K562 (cell line): ENCODE data around the gene SUPT16H. TPM values are rescaled to one million over a fixed set of nuclear protein-coding genes. Genes with fewer than 3 reads are reported as not detected.

Experiments used
- ATAC-seq: fragments of 200-7000 bp; cut with Tn5 transposase; 3 replicates; pipeline ENCODE4 v1.9.1; 2020; ENCODE audit warnings: moderate library complexity
- BruUV-seq: library from RNA; stranded (reverse); fragments of 400-500 nt; replicated peaks from 2 replicates; lab custom pipeline; 2021; lab: Mats Ljungman, UMichigan
- CTCF ChIA-PET: fragments of 300-600 bp; formaldehyde crosslinking; extraction: SDS; loops from one replicate; lab custom pipeline; 2021; ENCODE audit warnings: low intra/inter-chr PET ratio; lab: Yijun Ruan, JAX
- POLR2A ChIA-PET: fragments of 300-600, 350-650 bp; sonication (Branson Sonifier 250); formaldehyde crosslinking; extraction: SDS; loops from one replicate; lab custom pipeline; 2021; ENCODE audit warnings: antibody characterized with exemption, inconsistent platforms; lab: Yijun Ruan, JAX
- DNase-seq, 4 experiments: peaks; one replicate each; pipeline versions ENCODE4 v3.0.0 to v3.0.0-alpha.2; 2011 to 2018; ENCODE audit warnings: low spot score in 3 of 4, mixed read lengths in 3 of 4; ENCODE audit errors: extremely low read depth in 1 of 4
- FAIRE-seq: peaks from 2 replicates; lab custom pipeline; 2011; peaks lifted over from hg19 to GRCh38; lab: Jason Lieb, UNC
- H2AFZ ChIP-seq: 2 replicates; pipeline ENCODE4 v1.6.0; 2011; ENCODE audit warnings: low read depth, low read length, control low read depth, inconsistent platforms
- H3K27ac ChIP-seq: fragments of 200-600 bp; 3 replicates; pipeline ENCODE4 v1.8.0; 2011; ENCODE audit warnings: low read depth, mild to moderate bottlenecking, control low read depth, inconsistent platforms, low read length, moderate library complexity, mixed read lengths; ENCODE audit errors: extremely low read depth
- H3K27me3 ChIP-seq, 2 experiments: fragments of 300-600 bp in 1 of 2; 2 replicates in 1 of 2; 3 replicates in 1 of 2; pipeline versions ENCODE4 v1.6.0 to v1.8.0; 2011; ENCODE audit warnings: inconsistent platforms in 2 of 2, low read length in 2 of 2, mild to moderate bottlenecking in 1 of 2, mixed read lengths in 1 of 2, moderate library complexity in 1 of 2; ENCODE audit not compliant: control insufficient read depth in 2 of 2, insufficient read depth in 2 of 2
- H3K36me3 ChIP-seq: fragments of 300-600 bp; 3 replicates; pipeline ENCODE4 v1.8.0; 2011; ENCODE audit warnings: mild to moderate bottlenecking, low read length, inconsistent platforms; ENCODE audit not compliant: control insufficient read depth, insufficient read depth
- H3K4me1 ChIP-seq, 2 experiments: fragments of 200-600 bp in 1 of 2; replicated peaks in 1 of 2; 2 replicates in 1 of 2; 3 replicates in 1 of 2; pipeline versions ENCODE4 v1.5.1 to v1.8.0; 2011; ENCODE audit warnings: inconsistent platforms in 2 of 2, low read length in 2 of 2, mild to moderate bottlenecking in 1 of 2, mixed read lengths in 1 of 2, moderate library complexity in 1 of 2; ENCODE audit not compliant: control insufficient read depth in 2 of 2, insufficient read depth in 2 of 2
- H3K4me2 ChIP-seq: 2 replicates; pipeline ENCODE4 v1.6.1; 2011; ENCODE audit warnings: low read length, control low read depth, inconsistent platforms, mixed read lengths; ENCODE audit not compliant: insufficient read depth
- H3K4me3 ChIP-seq: fragments of 200-600 bp; sonication (generic), shearing (Covaris generic); 2 replicates; pipeline ENCODE4 v1.5.1; 2016; ENCODE audit warnings: control low read depth, inconsistent platforms
- H3K79me2 ChIP-seq: fragments of 200-600 bp; 3 replicates; pipeline ENCODE4 v1.8.0; 2011; ENCODE audit warnings: low read length, inconsistent platforms; ENCODE audit not compliant: control insufficient read depth, insufficient read depth
- H3K9ac ChIP-seq, 2 experiments: 2 replicates each; pipeline versions ENCODE4 v1.6.0 to v1.6.1; 2011; ENCODE audit warnings: low read depth in 2 of 2, low read length in 2 of 2, control low read depth in 1 of 2, inconsistent platforms in 1 of 2, mild to moderate bottlenecking in 1 of 2, mixed read lengths in 1 of 2; ENCODE audit not compliant: insufficient read depth in 1 of 2
- H3K9me1 ChIP-seq: one replicate; pipeline ENCODE4 v1.6.0; 2011; ENCODE audit warnings: inconsistent platforms, mild to moderate bottlenecking, low read length, moderate library complexity; ENCODE audit not compliant: control insufficient read depth, insufficient read depth
- H3K9me3 ChIP-seq: replicated peaks from 2 replicates; pipeline ENCODE4 v1.5.1; 2011; ENCODE audit warnings: low read depth, low read length, inconsistent platforms; ENCODE audit not compliant: control insufficient read depth, insufficient read depth
- H4K20me1 ChIP-seq: replicated peaks from 2 replicates; pipeline ENCODE4 v1.6.1; 2011; ENCODE audit warnings: low read length, inconsistent platforms, mixed read lengths; ENCODE audit not compliant: control insufficient read depth, insufficient read depth
- ATF3 ChIP-seq, 2 experiments: fragments of 450-650 bp in 1 of 2; sonication (generic) in 1 of 2; formaldehyde crosslinking in 1 of 2; IDR thresholded peaks in 1 of 2; conservative IDR thresholded peaks in 1 of 2; 2 replicates each; pipeline versions ENCODE4 v1.6.1 to v1.8.1; 2016 to 2023; ENCODE audit warnings: mild to moderate bottlenecking in 2 of 2, moderate library complexity in 2 of 2, inconsistent platforms in 1 of 2, missing genetic modification reagents in 1 of 2
- DMBX1 ChIP-seq: fragments of 250-450 bp; sonication (Bioruptor Pico); IDR thresholded peaks from 2 replicates; pipeline ENCODE4 v1.8.0; 2022; ENCODE audit warnings: inconsistent platforms, mild to moderate bottlenecking, moderate library complexity, borderline replicate concordance
- ETV6 ChIP-seq, 3 experiments: fragments of 150-350 bp in 1 of 3; sonication (generic) in 1 of 3; formaldehyde crosslinking in 1 of 3; IDR thresholded peaks; 2 replicates each; pipeline versions ENCODE4 v1.6.1 to v1.8.0; 2014 to 2022; ENCODE audit warnings: borderline replicate concordance in 2 of 3, low read depth in 2 of 3, antibody characterized with exemption in 1 of 3, low read length in 1 of 3, mild to moderate bottlenecking in 1 of 3, missing genetic modification reagents in 1 of 3
- FOXJ2 ChIP-seq: fragments of 200-800 bp; sonication (Bioruptor generic); IDR thresholded peaks from 2 replicates; pipeline ENCODE4 v1.6.1; 2016; ENCODE audit warnings: missing genetic modification characterization, missing compliant biosample characterization
- FOXM1 ChIP-seq, 2 experiments: fragments of 450-650 bp in 1 of 2; sonication (generic) in 1 of 2; formaldehyde crosslinking in 1 of 2; IDR thresholded peaks; 2 replicates each; pipeline versions ENCODE4 v1.6.1 to v1.9.0; 2017 to 2022; ENCODE audit warnings: low read depth in 2 of 2, mild to moderate bottlenecking in 2 of 2, missing genetic modification reagents in 1 of 2, moderate library complexity in 1 of 2
- PHF8 ChIP-seq: fragments of 200-600 bp; sonication (generic); IDR thresholded peaks from 2 replicates; pipeline ENCODE4 v1.6.1; 2012; ENCODE audit warnings: mixed run types, mild to moderate bottlenecking, inconsistent platforms, low read length, moderate library complexity, borderline replicate concordance
- RFX7 ChIP-seq: fragments of 250-450 bp; sonication (Bioruptor Pico); IDR thresholded peaks from 2 replicates; pipeline ENCODE4 v1.5.1; 2021; ENCODE audit warnings: mild to moderate bottlenecking
- SMAD3 ChIP-seq: fragments of 450-650 bp; formaldehyde crosslinking; conservative IDR thresholded peaks from 2 replicates; pipeline ENCODE4 v1.4.0; 2020; ENCODE audit warnings: mild to moderate bottlenecking
- ZNF324 ChIP-seq: fragments of 250-450 bp; sonication (Bioruptor Pico); IDR thresholded peaks from 2 replicates; pipeline ENCODE4 v1.4.0; 2020; ENCODE audit warnings: mild to moderate bottlenecking
- ZNF830 ChIP-seq: fragments of 250-450 bp; sonication (Bioruptor Pico); IDR thresholded peaks from 2 replicates; pipeline ENCODE4 v1.5.0; 2021; ENCODE audit warnings: mild to moderate bottlenecking
- WGBS: fragments of 100-300 bp; shearing (Covaris generic); methylation state at CpG from one replicate; pipeline ENCODE4 v1.1.6; 2016; ENCODE audit warnings: low coverage, mixed read lengths; ENCODE audit not compliant: insufficient coverage; ENCODE audit errors: missing lambda C conversion rate; 5-methylcytosine and 5-hydroxymethylcytosine counted together
- in situ Hi-C: fragments of 300-500 bp; cut with MboI; formaldehyde crosslinking; loops from 4 replicates; pipeline ENCODE4 v1.15.0; 2018; ENCODE audit warnings: inconsistent platforms, mixed read lengths
- intact Hi-C: fragments of 100-400 bp; cut with micrococcal nuclease; formaldehyde crosslinking; loops from 2 replicates; pipeline ENCODE4 v1.14.2; 2022
- polyA plus RNA-seq, 8 experiments: library from polyadenylated mRNA; depleted of rRNA in 4 of 8; stranded (reverse) in 5 of 8; unstranded in 3 of 8; fragments of >200 nt; fragmentation: Nextera tagmentation in 2 of 8; fragmentation: Illumina TruSeq in 1 of 8; extraction: Ambion mirVana in 2 of 8; extraction: Trizol in 1 of 8; gene quantifications; 2 replicates each; pipeline versions ENCODE4 v1.2.1 to v1.2.3, GENCODE V29; 2011 to 2014; ENCODE audit warnings: inconsistent platforms in 1 of 8, missing spikeins in 1 of 8
- total RNA-seq, 7 experiments: library from RNA; depleted of rRNA in 6 of 7; stranded (reverse); fragments of >200 nt in 6 of 7; fragmentation: Illumina TruSeq in 2 of 7; extraction: Trizol in 2 of 7; gene quantifications; 2 replicates each; pipeline versions ENCODE4 v1.2.1 to v1.2.3, GENCODE V29; 2011 to 2021; ENCODE audit warnings: low replicate concordance in 1 of 7

SUPT16H gene
- total and polyA plus RNA-seq, 9 of the 15 experiments (the other 6 are each of a cell fraction or from before 2014, with no cell fraction given) = 75.4 to 152 (median 105) TPM

GRCh38 chr14:21356511-21356910, 27.3 kb downstream of the SUPT16H start:
- Histone ChIP-seq H3K27me3 (no peaks in the 10 kb centered on the region), H3K4me2 (no peak overlapping the region), H3K9me3 (no peaks in the 10 kb centered on the region), H3K4me1 (no peaks in the 10 kb centered on the region), H2AFZ (no peak overlapping the region), H3K36me3 (peaks cover 89% of the 10 kb centered on the region), H3K79me2 (no peaks in the 10 kb centered on the region), H4K20me1 (no peaks in the 10 kb centered on the region), H3K4me3 (no peak overlapping the region), H3K9ac (no peak overlapping the region), H3K9me1 (no peaks in the 10 kb centered on the region), H3K27ac (no peak overlapping the region)
- no peak for TF ChIP-seq ZNF324
- TF ChIP-seq FOXM1 (IDR thresholded peaks at IDR 0.05; ENCODE audit: low read depth) = no peak
- no peak for TF ChIP-seq FOXM1 (CRISPR knock-in tag; IDR thresholded peaks at IDR 0.05; ENCODE audit: low read depth)
- no peak for TF ChIP-seq DMBX1 (CRISPR knock-in tag)
- no peak for TF ChIP-seq ETV6 (IDR thresholded peaks at IDR 0.05; ENCODE audit: borderline replicate concordance in 1 of 2, low read depth in 2 of 2, low read length in 1 of 2)
- no peak for TF ChIP-seq ETV6 (CRISPR knock-in tag; IDR thresholded peaks at IDR 0.05; ENCODE audit: borderline replicate concordance)
- no peak for TF ChIP-seq PHF8
- TF ChIP-seq RFX7 (CRISPR knock-in tag) = no peak
- no peak for TF ChIP-seq ZNF830 (CRISPR knock-in tag)
- no peak for TF ChIP-seq ATF3 (IDR thresholded peaks at IDR 0.05)
- no peak for TF ChIP-seq ATF3 (CRISPR knock-in tag; conservative IDR thresholded peaks at IDR 0.05)
- no peak for TF ChIP-seq FOXJ2 (tag)
- TF ChIP-seq SMAD3 (CRISPR knock-in tag) = no peak
- in situ Hi-C loops (no loop called here), intact Hi-C loops (loop anchor here (10.0 kb wide), 1 partner anchor 92 kb away; the partner anchor contains the start of gene HNRNPC)
- DNase-seq = no peak
- WGBS = 94% methylated on average over 4 of the region's 4 CpGs
- ChIA-PET POLR2A (interaction anchor here (2.0 kb wide), 1 partner anchor 11 kb away, joined by 4 read pairs; no protein-coding TSS in a partner anchor), CTCF (no interaction called here)
- no TSS peak for BruUV-seq
- ATAC-seq = no peak
- no peak for FAIRE-seq
